Measurements from ENCODE around the gene TAF15. TPM values are rescaled to one million over a fixed set of nuclear protein-coding genes. Genes with fewer than 3 reads are reported as not detected.

Gene TAF15
- total and polyA plus RNA-seq, 10 of the 15 experiments (the other 5 are each of a cell fraction or from before 2014, with no cell fraction given): 9.5 to 259 (median 40.4) TPM

- TF ChIP-seq NFIC (IDR thresholded peaks at IDR 0.05; ENCODE audit: low read depth, low read length) (no peak), TAF1 (IDR thresholded peaks at IDR 0.05; ENCODE audit: borderline replicate concordance, low read depth, low read length) (no peak), BMI1 (IDR thresholded peaks at IDR 0.05; ENCODE audit: borderline replicate concordance) (no peak), PBX3 (IDR thresholded peaks at IDR 0.05; ENCODE audit: insufficient replicate concordance, low read depth, low read length) (no peak), MEF2B (IDR thresholded peaks at IDR 0.05; ENCODE audit: partially characterized antibody, poor library complexity, severe bottlenecking) (peak; percentile 38), GATAD2B (conservative IDR thresholded peaks at IDR 0.05; ENCODE audit: low read depth) (peak; percentile 92), SUZ12 (IDR thresholded peaks at IDR 0.05; ENCODE audit: unreplicated experiment) (no peak), ATF2 (IDR thresholded peaks at IDR 0.05; ENCODE audit: low read length) (no peak), BCL3 (IDR thresholded peaks at IDR 0.05; ENCODE audit: borderline replicate concordance, insufficient read depth, low read depth, low read length, poor library complexity, severe bottlenecking) (no peak), HSF1 (IDR thresholded peaks at IDR 0.05; ENCODE audit: low read depth, low read length) (no peak), BCLAF1 (IDR thresholded peaks at IDR 0.05) (no peak), POLR2AphosphoS5 (IDR thresholded peaks at IDR 0.05; ENCODE audit: low read length) (no peak), RBBP5 (conservative IDR thresholded peaks at IDR 0.05) (no peak), CEBPB (IDR thresholded peaks at IDR 0.05; ENCODE audit: borderline replicate concordance in 1 of 2, low read depth in 2 of 2, low read length in 2 of 2) (no peak), ZZZ3 (IDR thresholded peaks at IDR 0.05; ENCODE audit: control insufficient read depth, insufficient read length, low read depth) (no peak), YBX1 (IDR thresholded peaks at IDR 0.05) (no peak), SMAD5 (IDR thresholded peaks at IDR 0.05; ENCODE audit: low read depth) (no peak), BRCA1 (IDR thresholded peaks at IDR 0.05; ENCODE audit: low read depth, low read length) (no peak), SPI1 (IDR thresholded peaks at IDR 0.05; ENCODE audit: borderline replicate concordance, insufficient read depth, low read depth, low read length) (no peak), TCF3 (IDR thresholded peaks at IDR 0.05; ENCODE audit: borderline replicate concordance, insufficient read depth, low read depth, low read length) (peak; percentile 62; the same call in 1 of the 2 replicates), ATF7 (IDR thresholded peaks at IDR 0.05; ENCODE audit: low read depth) (no peak)
Observed at GRCh38 chr17:35764123-35764991, 44.9 kb upstream of the TAF15 start (continued).

Data from GM12878 (cell line).